ENCODE measurements around the gene SZT2.

Gene SZT2

DNA sequence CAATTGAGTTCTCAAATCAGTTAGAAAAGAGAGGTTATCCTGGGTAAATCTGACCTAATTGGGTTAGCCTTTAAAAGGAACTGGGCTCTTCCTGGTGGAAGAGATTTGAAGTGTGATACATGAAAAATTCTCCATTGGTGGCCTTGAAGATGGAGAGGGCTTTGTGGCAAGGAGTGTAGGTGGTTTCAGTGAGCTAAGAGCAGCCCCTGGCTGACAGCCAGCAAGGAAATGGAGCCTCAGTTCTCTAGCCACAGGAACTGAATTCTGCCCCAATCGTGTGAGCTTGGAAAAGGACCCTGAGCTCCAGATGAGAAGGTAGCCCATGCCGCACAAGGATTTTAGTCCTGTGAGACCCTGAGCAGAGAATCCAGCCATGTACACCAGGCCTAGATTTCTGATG lies 76.7 kb downstream of the SZT2 start:
- TF ChIP-seq FOXP2 (optimal IDR thresholded peaks at IDR 0.05; ENCODE audit: borderline replicate concordance, extremely low read depth, extremely low read length, insufficient read depth) (no peak), POLR2AphosphoS5 (IDR thresholded peaks at IDR 0.05; ENCODE audit: low read depth, low read length) (no peak), TAF1 (IDR thresholded peaks at IDR 0.05; ENCODE audit: borderline replicate concordance, insufficient read depth, low read length) (no peak), SIN3A (IDR thresholded peaks at IDR 0.05; ENCODE audit: borderline replicate concordance, insufficient read depth, low read length) (no peak)
- TF ChIP-seq, protein P1, sequence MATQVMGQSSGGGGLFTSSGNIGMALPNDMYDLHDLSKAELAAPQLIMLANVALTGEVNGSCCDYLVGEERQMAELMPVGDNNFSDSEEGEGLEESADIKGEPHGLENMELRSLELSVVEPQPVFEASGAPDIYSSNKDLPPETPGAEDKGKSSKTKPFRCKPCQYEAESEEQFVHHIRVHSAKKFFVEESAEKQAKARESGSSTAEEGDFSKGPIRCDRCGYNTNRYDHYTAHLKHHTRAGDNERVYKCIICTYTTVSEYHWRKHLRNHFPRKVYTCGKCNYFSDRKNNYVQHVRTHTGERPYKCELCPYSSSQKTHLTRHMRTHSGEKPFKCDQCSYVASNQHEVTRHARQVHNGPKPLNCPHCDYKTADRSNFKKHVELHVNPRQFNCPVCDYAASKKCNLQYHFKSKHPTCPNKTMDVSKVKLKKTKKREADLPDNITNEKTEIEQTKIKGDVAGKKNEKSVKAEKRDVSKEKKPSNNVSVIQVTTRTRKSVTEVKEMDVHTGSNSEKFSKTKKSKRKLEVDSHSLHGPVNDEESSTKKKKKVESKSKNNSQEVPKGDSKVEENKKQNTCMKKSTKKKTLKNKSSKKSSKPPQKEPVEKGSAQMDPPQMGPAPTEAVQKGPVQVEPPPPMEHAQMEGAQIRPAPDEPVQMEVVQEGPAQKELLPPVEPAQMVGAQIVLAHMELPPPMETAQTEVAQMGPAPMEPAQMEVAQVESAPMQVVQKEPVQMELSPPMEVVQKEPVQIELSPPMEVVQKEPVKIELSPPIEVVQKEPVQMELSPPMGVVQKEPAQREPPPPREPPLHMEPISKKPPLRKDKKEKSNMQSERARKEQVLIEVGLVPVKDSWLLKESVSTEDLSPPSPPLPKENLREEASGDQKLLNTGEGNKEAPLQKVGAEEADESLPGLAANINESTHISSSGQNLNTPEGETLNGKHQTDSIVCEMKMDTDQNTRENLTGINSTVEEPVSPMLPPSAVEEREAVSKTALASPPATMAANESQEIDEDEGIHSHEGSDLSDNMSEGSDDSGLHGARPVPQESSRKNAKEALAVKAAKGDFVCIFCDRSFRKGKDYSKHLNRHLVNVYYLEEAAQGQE (IDR thresholded peaks at IDR 0.05; ENCODE audit: insufficient read depth in 1 of 2, low read depth in 2 of 2, low read length in 2 of 2), result no peak

DNA sequence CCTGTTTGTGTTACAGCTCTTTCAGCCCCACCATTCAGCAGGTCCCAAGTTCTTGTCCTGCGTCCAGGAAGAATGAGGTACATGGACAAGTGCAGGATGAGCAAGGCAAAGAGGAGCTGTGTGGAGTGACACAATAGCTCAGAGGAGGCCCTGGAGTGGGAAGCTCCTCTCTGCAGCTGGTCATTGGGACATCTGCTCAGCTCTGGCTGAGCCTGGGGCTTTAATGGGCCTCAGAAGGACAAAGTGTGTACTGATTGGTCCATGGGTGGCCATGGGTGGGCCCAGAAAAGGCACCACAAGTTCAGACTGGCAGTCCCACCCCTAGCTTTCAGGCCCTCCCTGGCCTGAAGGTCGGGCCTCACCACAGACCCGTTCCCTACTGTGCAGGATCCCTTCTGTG lies 78.7 kb downstream of the SZT2 start:
- TF ChIP-seq, protein P1 (IDR thresholded peaks at IDR 0.05; ENCODE audit: insufficient read depth in 1 of 2, low read depth in 2 of 2, low read length in 2 of 2), result no peak
- TF ChIP-seq FOXP2 (optimal IDR thresholded peaks at IDR 0.05; ENCODE audit: borderline replicate concordance, extremely low read depth, extremely low read length, insufficient read depth) (no peak), SIN3A (IDR thresholded peaks at IDR 0.05; ENCODE audit: borderline replicate concordance, insufficient read depth, low read length) (no peak), TAF1 (IDR thresholded peaks at IDR 0.05; ENCODE audit: borderline replicate concordance, insufficient read depth, low read length) (no peak), POLR2AphosphoS5 (IDR thresholded peaks at IDR 0.05; ENCODE audit: low read depth, low read length) (no peak)

DNA sequence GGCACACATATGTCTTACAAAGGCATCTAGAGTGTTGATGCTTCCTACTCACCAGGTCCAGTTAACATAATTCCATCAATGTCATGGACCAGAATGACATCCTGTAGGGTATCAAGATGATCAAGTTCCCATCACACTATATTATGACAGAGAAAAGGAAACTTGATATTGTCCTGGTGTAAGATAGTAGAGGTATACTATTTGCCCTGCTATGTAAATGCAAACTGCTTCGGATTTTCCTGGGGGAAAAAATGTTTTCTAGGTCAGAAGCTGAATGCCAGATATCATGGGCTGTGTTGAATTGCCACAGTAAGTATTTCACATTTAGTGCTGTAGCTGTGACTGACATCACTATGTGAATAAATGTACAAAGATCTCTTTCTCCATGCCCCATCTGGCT lies 80.2 kb downstream of the SZT2 start:
- TF ChIP-seq, protein P1 (IDR thresholded peaks at IDR 0.05; ENCODE audit: insufficient read depth in 1 of 2, low read depth in 2 of 2, low read length in 2 of 2), result no peak
- TF ChIP-seq TAF1 (IDR thresholded peaks at IDR 0.05; ENCODE audit: borderline replicate concordance, insufficient read depth, low read length), result no peak
- TF ChIP-seq SIN3A (IDR thresholded peaks at IDR 0.05; ENCODE audit: borderline replicate concordance, insufficient read depth, low read length), result no peak
- no peak for TF ChIP-seq FOXP2 (optimal IDR thresholded peaks at IDR 0.05; ENCODE audit: borderline replicate concordance, extremely low read depth, extremely low read length, insufficient read depth)
- TF ChIP-seq POLR2AphosphoS5 (IDR thresholded peaks at IDR 0.05; ENCODE audit: low read depth, low read length), result no peak

DNA sequence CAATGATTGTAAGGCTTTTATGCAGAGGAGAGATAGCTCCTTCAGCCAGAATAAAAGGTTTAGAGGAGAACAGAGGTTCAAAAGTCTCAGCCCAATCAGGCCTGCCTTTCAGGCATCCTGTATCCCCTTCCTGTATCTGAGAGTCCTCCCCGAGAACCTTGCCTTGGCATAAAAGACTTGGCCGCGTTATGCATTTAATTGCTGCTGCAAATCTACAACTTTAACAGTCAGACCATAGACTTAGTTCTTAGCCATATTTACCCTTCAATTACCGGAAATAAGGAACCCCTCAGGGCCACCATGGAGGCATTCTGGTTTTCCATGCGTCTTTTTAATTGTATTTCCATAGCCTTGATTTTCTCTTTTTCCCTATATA lies 82.4 kb downstream of the SZT2 start:
- TF ChIP-seq FOXP2 (optimal IDR thresholded peaks at IDR 0.05; ENCODE audit: borderline replicate concordance, extremely low read depth, extremely low read length, insufficient read depth) (no peak), POLR2AphosphoS5 (IDR thresholded peaks at IDR 0.05; ENCODE audit: low read depth, low read length) (no peak), TAF1 (IDR thresholded peaks at IDR 0.05; ENCODE audit: borderline replicate concordance, insufficient read depth, low read length) (no peak), SIN3A (IDR thresholded peaks at IDR 0.05; ENCODE audit: borderline replicate concordance, insufficient read depth, low read length) (no peak)
- TF ChIP-seq, protein P1 (IDR thresholded peaks at IDR 0.05; ENCODE audit: insufficient read depth in 1 of 2, low read depth in 2 of 2, low read length in 2 of 2), result no peak

DNA sequence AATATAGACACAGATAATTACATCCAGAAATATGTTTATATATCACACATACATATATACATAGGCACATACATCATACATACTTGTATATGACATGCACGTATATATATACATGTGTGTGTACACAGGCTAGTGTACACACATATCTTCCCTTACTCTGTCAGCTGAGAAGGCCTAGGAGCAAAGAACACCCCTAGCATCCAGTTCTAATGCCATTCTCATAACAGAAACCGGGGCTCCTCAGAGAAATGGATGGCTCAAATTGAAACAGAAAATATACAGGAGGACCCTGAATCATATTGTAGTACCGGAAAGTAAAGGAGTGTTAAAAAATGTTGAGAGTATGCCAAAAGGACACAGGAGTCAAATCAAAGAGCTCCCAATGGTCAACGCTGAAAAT lies 83.8 kb downstream of the SZT2 start:
- TF ChIP-seq, protein P1 (IDR thresholded peaks at IDR 0.05; ENCODE audit: insufficient read depth in 1 of 2, low read depth in 2 of 2, low read length in 2 of 2), result no peak
- no peak for TF ChIP-seq POLR2AphosphoS5 (IDR thresholded peaks at IDR 0.05; ENCODE audit: low read depth, low read length)
- TF ChIP-seq SIN3A (IDR thresholded peaks at IDR 0.05; ENCODE audit: borderline replicate concordance, insufficient read depth, low read length), result no peak
- no peak for TF ChIP-seq FOXP2 (optimal IDR thresholded peaks at IDR 0.05; ENCODE audit: borderline replicate concordance, extremely low read depth, extremely low read length, insufficient read depth)
